ENCODE data around the gene M1AP. TPM values are rescaled to one million over a fixed set of nuclear protein-coding genes. Genes with fewer than 3 reads are reported as not detected.

Gene M1AP
- total RNA-seq, 4 donors from 2014 or later: 0.81 TPM; not detected in 3

- ATAC-seq: no peak
- no peaks in the 10 kb centered on the region for H3K36me3 ChIP-seq
- 67 to 80% methylated on average over 1 of the region's 1 CpG for WGBS, 2 donors (ENCODE audit: low coverage in 1 of 2)
Measured at GRCh38 chr2:74542978-74543377, 105.2 kb downstream of the M1AP start.

DNA sequence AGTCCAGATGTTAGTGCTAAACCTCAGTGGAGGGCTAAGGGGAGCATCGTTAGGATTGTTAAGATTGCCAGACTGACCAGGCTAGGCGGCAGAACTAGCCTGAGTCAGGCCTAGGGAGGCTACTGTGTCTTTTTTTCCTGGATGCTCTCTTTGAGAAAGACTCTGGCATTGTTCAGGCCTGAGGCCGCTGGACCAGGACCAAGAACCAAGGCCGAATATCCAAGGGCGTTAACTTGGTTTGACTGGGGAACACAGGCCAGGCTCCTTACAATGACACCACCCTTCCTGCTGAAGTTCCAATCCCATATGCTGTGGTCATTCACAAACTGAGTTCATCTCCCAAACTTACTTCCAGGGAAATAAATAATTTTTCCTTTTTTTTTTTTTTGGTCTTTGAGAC is 107.8 kb downstream of the M1AP start:
- H3K4me3 ChIP-seq: no peak overlapping the region
- peak; percentile 81 for ATAC-seq
- H3K27me3 ChIP-seq: peaks cover 9% of the 10 kb centered on the region
- no peaks in the 10 kb centered on the region for H3K9me3 ChIP-seq
- TF ChIP-seq POLR2A (IDR thresholded peaks at IDR 0.05) (no peak), EP300 (IDR thresholded peaks at IDR 0.05) (no peak), POLR2AphosphoS5 (IDR thresholded peaks at IDR 0.05) (no peak), CTCF (IDR thresholded peaks at IDR 0.05) (no peak)
- peak overlapping the region in 2 of 4 donors; percentile 42 to 46 for H3K27ac ChIP-seq
- H3K4me1 ChIP-seq: peaks cover 0 to 2% (median 0%) of the 10 kb centered on the region in 3 donors
- WGBS, 2 donors (ENCODE audit: low coverage in 1 of 2): 50% methylated on average over 2 of the region's 5 CpGs; no CpG with 5 or more reads in 1 of the 2 donors
- no peaks in the 10 kb centered on the region for H3K36me3 ChIP-seq

More at GRCh38 chr2:74542978-74543377, 105.2 kb downstream of the M1AP start:
- Histone ChIP-seq H3K27me3 (peaks cover 9% of the 10 kb centered on the region), H3K4me1 (peaks cover 0 to 2% (median under 1%) of the 10 kb centered on the region in 3 donors), H3K27ac (no peak overlapping the region), H3K9me3 (no peaks in the 10 kb centered on the region), H3K4me3 (no peak overlapping the region)
- no peak for TF ChIP-seq POLR2AphosphoS5 (IDR thresholded peaks at IDR 0.05)
- no peak for TF ChIP-seq POLR2A (IDR thresholded peaks at IDR 0.05)
- no peak for TF ChIP-seq CTCF (IDR thresholded peaks at IDR 0.05)
- TF ChIP-seq EP300 (IDR thresholded peaks at IDR 0.05): no peak

GRCh38 chr2:74538881-74539339 is 109.2 kb downstream of the M1AP start:
- Histone ChIP-seq H3K4me1 (peaks cover 0 to 2% (median 0%) of the 10 kb centered on the region in 3 donors), H3K4me3 (no peak overlapping the region), H3K27ac (no peak overlapping the region), H3K9me3 (no peaks in the 10 kb centered on the region), H3K27me3 (peaks cover 9% of the 10 kb centered on the region), H3K36me3 (peaks cover 0 to 9% of the 10 kb centered on the region in 2 donors)
- ATAC-seq: no peak
- 70 to 88% methylated on average over 1 to 7 of the region's 7 CpGs for WGBS, 2 donors (ENCODE audit: low coverage in 1 of 2)
- no peak for TF ChIP-seq POLR2AphosphoS5 (IDR thresholded peaks at IDR 0.05)
- TF ChIP-seq CTCF (IDR thresholded peaks at IDR 0.05): no peak
- TF ChIP-seq POLR2A (IDR thresholded peaks at IDR 0.05): no peak
- no peak for TF ChIP-seq EP300 (IDR thresholded peaks at IDR 0.05)

DNA sequence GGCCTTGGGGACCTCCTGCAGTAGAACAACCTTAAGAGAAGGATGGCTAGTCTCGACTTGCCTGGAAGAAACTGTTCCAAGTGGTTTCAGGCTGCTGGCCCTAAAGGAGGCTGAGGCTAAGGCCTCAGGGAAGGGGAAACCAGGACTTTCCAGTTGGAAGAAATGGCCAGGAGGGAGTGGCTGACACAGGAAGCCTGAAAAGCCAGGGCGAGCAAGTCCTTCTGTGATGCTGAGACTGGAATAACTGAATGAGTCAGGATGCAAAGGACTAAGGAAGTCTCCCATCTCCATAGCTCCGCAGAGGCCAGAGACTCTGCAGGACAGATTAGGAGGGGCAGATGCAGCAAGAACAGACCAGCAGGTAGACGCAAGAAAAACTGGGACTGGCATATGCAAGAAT is 111.0 kb downstream of the M1AP start:
- Histone ChIP-seq H3K36me3 (peaks cover 0 to 27% of the 10 kb centered on the region in 2 donors), H3K27ac (no peak overlapping the region), H3K27me3 (peaks cover 9% of the 10 kb centered on the region), H3K9me3 (no peaks in the 10 kb centered on the region), H3K4me3 (no peak overlapping the region), H3K4me1 (peaks cover 0 to 4% (median 2%) of the 10 kb centered on the region in 3 donors)
- WGBS, 2 donors (ENCODE audit: low coverage in 1 of 2): 64 to 71% methylated on average over 3 to 4 of the region's 4 CpGs
- ATAC-seq: no peak
- no peak for TF ChIP-seq EP300 (IDR thresholded peaks at IDR 0.05)
- TF ChIP-seq CTCF (IDR thresholded peaks at IDR 0.05): no peak
- no peak for TF ChIP-seq POLR2A (IDR thresholded peaks at IDR 0.05)
- no peak for TF ChIP-seq POLR2AphosphoS5 (IDR thresholded peaks at IDR 0.05)
